Measurements from ENCODE around the gene RALY.

The RALY gene

DNA sequence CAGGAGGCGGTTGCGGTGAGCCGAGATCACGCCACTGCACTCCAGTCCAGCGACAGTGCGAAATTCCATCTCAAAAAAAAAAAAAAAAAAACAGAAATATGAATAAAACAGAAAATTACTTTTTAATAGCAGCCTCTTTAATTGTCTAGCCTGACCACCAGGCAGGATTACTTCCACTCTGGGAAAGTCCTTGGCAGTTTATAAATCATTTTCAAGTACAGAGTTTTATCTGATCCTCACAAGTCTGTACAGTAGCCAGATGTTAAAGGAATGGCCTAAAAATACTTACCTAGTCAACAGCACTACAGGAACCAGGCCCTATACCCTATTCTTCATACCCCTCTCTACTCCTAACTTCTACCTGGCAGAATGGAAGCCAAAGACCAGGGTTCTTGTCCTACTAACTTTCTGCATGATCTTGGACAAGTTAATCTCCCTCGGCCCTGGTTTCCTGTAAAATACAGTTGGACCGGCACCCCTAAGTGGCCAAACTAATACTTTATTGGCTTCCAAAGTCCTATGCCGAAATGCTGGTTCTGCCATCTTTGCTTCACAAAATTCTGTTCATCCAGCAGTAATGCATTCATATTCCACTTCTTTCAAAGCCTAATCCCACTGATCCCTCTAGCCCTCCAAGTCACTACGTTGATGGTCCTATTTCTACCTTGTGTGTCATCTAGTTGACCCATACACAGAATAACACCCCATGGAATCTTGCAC, 116.5 kb downstream of the RALY start:
- peak overlapping the region; percentile 93 for H3K4me3 ChIP-seq (ENCODE audit: low read length)
- no peak for DNase-seq (ENCODE audit: low read depth)
- TF ChIP-seq, protein P1, sequence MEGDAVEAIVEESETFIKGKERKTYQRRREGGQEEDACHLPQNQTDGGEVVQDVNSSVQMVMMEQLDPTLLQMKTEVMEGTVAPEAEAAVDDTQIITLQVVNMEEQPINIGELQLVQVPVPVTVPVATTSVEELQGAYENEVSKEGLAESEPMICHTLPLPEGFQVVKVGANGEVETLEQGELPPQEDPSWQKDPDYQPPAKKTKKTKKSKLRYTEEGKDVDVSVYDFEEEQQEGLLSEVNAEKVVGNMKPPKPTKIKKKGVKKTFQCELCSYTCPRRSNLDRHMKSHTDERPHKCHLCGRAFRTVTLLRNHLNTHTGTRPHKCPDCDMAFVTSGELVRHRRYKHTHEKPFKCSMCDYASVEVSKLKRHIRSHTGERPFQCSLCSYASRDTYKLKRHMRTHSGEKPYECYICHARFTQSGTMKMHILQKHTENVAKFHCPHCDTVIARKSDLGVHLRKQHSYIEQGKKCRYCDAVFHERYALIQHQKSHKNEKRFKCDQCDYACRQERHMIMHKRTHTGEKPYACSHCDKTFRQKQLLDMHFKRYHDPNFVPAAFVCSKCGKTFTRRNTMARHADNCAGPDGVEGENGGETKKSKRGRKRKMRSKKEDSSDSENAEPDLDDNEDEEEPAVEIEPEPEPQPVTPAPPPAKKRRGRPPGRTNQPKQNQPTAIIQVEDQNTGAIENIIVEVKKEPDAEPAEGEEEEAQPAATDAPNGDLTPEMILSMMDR (conservative IDR thresholded peaks at IDR 0.05; ENCODE audit: low read length): no peak

DNA sequence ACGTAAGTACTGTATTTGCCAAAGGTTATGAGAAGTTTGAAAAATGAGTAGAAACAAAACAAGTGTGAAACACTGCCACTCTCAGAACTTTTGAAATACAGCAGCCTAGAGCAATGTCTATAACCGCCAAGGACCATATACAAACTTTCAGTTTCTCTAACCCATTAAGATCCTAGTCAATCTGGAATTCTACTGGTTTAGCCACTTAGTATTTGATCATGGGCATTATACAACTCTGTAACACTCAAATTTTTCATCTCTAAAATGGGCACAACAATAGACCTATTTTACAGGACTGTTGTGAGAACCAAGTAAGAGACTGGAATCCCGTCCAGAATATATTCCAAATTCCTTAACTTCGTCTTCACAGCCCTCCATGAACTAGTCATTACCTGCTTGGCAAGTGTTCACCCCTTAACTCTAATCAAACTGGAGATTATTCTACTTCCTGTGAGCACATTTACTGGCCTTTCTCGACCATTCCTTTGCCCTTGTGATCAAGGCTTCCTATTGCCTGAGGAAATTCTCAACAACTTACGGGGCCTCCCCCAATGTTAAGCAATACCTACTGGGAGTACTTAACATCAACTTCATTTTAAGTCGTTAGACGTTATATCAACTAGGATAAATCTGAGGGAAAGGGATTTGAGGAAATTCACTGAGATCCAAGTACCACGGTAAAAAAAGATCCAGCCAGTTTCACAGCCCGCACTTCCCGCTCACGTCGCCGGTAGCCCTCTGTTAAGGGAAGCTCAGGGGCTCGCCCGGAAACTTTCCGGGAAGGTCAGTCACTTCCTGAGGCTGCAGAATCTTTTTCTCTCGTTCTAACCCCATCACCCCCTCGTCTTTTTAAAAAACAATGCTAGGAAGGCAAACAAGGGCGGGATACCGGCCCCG, 117.3 kb downstream of the RALY start:
- DNase-seq (ENCODE audit: low read depth): peak; percentile 81
- TF ChIP-seq, protein P1 (conservative IDR thresholded peaks at IDR 0.05; ENCODE audit: low read length): no peak
- H3K4me3 ChIP-seq (ENCODE audit: low read length): peak overlapping the region; percentile 93

DNA sequence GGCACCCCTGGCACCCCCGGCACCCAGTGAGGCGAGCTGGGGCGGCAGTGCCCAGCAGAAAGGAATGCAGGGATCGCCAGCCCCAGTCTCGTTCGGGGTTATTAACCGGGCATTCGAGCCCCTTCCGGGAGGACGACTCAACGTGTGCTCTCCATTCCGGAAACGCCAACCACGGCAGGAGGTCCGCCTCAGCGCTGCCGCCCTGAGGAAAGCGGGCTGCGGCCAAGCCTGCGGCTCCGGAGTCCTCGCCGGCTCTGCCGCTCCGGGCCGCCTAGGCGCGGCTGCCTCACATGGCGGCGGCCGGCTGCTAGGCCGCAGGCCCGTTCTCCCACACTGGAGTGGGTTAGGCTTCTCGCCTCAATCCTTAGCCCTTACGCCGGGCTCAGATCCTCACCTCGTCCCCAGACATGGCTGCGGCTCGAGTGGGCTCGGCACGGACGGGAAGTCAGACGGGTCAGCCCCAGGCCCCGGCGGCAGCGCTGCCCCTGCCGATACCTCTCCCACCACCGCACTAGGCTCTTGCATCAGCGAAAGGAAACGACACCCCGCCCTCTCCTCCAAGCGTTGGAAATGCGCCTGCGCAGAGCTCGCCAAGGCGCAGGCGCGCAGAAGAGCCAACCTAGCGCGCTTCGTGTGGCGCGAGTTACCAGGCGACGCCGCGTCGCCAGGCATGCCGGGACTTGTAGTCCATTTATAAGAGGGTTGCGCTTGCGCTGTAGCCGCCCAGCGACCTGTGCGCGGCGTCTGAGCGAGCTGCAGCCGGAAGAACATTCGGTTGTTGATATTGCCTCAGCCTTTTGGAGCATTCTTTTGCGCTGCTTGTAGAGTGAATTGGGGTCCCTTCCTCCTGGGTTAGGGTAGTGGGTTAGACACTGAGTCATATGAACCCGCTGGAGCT, 118.2 kb downstream of the RALY start, which contains the start of gene EIF2S2:
EIF2S2 (minus strand) TSS at position 542 of the 898 bp plus-strand sequence; CDS start at position 409, 133 bp downstream.
- peak within 1 kb of the TSS; percentile 93 for H3K4me3 ChIP-seq (ENCODE audit: low read length)
- DNase-seq (ENCODE audit: low read depth): peak; percentile 99
- TF ChIP-seq, protein P1 (conservative IDR thresholded peaks at IDR 0.05; ENCODE audit: low read length): no peak

DNA sequence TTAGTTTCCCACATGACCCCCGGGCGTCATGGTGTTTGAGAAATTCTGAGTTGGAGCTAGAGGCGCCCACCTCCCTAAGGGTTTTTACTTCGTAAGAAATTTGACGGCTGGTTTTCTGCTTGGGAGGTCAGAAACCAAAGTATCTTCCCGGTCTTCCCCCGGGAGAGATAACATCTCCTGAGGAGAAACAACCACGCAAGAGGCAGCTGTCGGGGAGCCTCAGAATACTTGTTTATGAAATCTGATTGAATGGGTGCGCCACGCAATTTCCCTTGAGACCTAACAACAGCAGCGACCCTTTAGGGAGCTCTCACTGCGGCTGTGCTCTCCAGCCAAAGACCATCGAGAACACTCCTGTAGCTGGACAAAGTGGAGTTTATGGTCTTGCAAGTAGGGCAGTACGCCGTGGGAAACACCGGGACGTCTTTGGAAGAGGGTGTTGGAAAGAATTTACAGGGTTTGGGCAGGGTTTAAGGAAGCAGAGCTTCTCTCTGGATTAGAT, 118.9 kb downstream of the RALY start:
- H3K4me3 ChIP-seq (ENCODE audit: low read length): peak overlapping the region; percentile 93
- TF ChIP-seq, protein P1 (conservative IDR thresholded peaks at IDR 0.05; ENCODE audit: low read length): no peak
- peak; percentile 55 for DNase-seq (ENCODE audit: low read depth)

DNA sequence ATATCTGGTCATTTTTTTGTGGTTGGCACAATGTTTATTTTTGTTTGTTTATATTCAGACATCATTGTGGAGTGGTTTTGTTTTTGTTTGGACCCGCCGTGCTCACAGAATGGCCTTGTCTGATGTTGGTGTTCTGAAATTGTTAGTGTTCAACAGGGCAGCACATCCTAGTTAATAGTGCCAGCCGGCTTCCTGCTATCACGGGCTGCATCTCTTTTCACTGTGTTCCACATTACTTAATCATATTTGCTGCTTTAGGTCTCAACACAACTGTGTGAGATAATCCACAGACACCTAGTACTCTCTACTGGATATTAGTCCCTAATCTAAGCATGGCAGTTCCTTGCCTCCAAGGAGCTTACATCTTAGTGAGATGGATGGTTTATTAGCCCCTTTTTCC, 121.1 kb downstream of the RALY start:
- TF ChIP-seq, protein P1 (conservative IDR thresholded peaks at IDR 0.05; ENCODE audit: low read length): no peak
- no peak for DNase-seq (ENCODE audit: low read depth)
- no peak overlapping the region for H3K4me3 ChIP-seq (ENCODE audit: low read length)

DNA sequence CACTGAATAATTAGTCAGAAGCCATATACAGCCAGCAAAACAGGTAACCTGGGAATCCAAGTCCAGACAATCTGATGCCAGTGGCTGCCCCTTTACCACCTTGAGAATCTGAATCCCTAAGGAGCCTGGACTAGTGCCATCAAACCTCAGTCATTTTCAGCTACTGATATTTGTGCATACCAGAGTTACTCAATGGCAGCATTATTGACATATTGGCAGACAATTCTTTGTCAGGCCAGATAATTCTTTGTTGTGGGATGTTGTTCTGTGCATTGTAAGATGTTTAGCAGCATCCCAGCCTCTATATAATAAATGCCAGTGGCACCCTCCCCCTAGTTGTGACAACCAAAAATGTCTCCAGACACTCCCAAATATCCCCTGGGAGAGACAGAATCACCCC, 121.5 kb downstream of the RALY start:
- no peak for DNase-seq (ENCODE audit: low read depth)
- H3K4me3 ChIP-seq (ENCODE audit: low read length): no peak overlapping the region
- TF ChIP-seq, protein P1 (conservative IDR thresholded peaks at IDR 0.05; ENCODE audit: low read length): no peak
